ENCODE results near the gene BAK1. TPM values are rescaled to one million over a fixed set of nuclear protein-coding genes. Genes with fewer than 3 reads are reported as not detected.

BAK1 gene
- 10 to 100 TPM; 12.6 to 15.0 (median 14.3) TPM for total RNA-seq

- H3K27me3 ChIP-seq: no peaks in the 10 kb centered on the region
- H3K4me3 ChIP-seq: peak within 1 kb of the TSS; percentile 62
- DNase-seq (ENCODE audit: low spot score in 2 of 2): peak; percentile 94 to 95
- TF ChIP-seq POLR2A (IDR thresholded peaks at IDR 0.05) (peak in 1 of 2 donors; percentile 49), POLR2AphosphoS5 (IDR thresholded peaks at IDR 0.05) (no peak), EP300 (IDR thresholded peaks at IDR 0.05) (no peak), CTCF (IDR thresholded peaks at IDR 0.05) (peak in 1 of 2 donors; percentile 66)
- H3K4me1 ChIP-seq: peaks cover 41% of the 10 kb centered on the region
- whole genome bisulfite sequencing: 11% methylated on average over 8 of the region's 24 CpGs
- H3K36me3 ChIP-seq: peaks cover 20% of the 10 kb centered on the region
- H3K9me3 ChIP-seq: no peaks in the 10 kb centered on the region
- H3K27ac ChIP-seq: peak within 1 kb of the TSS; percentile 67
Observed at GRCh38 chr6:33579828-33580714, at the start of gene BAK1. Gene BAK1 (minus strand): TSS chr6:33580276. CDS start chr6:33577604, 2,672 bp downstream.

- peak overlapping the region; percentile 65 for H3K27ac ChIP-seq
- H3K27me3 ChIP-seq: no peaks in the 10 kb centered on the region
- peaks cover 81% of the 10 kb centered on the region for H3K4me1 ChIP-seq
- no peaks in the 10 kb centered on the region for H3K36me3 ChIP-seq
- 58% methylated on average over 7 of the region's 7 CpGs for WGBS
- DNase-seq (ENCODE audit: low spot score in 2 of 2): no peak
- no peak overlapping the region for H3K4me3 ChIP-seq
- H3K9me3 ChIP-seq: no peaks in the 10 kb centered on the region
- TF ChIP-seq CTCF (IDR thresholded peaks at IDR 0.05) (no peak), POLR2AphosphoS5 (IDR thresholded peaks at IDR 0.05) (no peak), EP300 (IDR thresholded peaks at IDR 0.05) (no peak), POLR2A (IDR thresholded peaks at IDR 0.05) (no peak)
Observed at GRCh38 chr6:33628401-33628964, 48.4 kb upstream of the BAK1 start.

GRCh38 chr6:33627876-33628275 is 47.8 kb upstream of the BAK1 start:
- no peak for DNase-seq (ENCODE audit: low spot score in 2 of 2)
- Histone ChIP-seq H3K4me1 (peaks cover 81% of the 10 kb centered on the region), H3K27ac (peak overlapping the region; percentile 65), H3K9me3 (no peaks in the 10 kb centered on the region), H3K4me3 (no peak overlapping the region), H3K36me3 (no peaks in the 10 kb centered on the region), H3K27me3 (no peaks in the 10 kb centered on the region)
- WGBS: 75% methylated on average over 5 of the region's 5 CpGs
- TF ChIP-seq POLR2A (IDR thresholded peaks at IDR 0.05): no peak
- no peak for TF ChIP-seq POLR2AphosphoS5 (IDR thresholded peaks at IDR 0.05)
- TF ChIP-seq CTCF (IDR thresholded peaks at IDR 0.05): no peak
- no peak for TF ChIP-seq EP300 (IDR thresholded peaks at IDR 0.05)

GRCh38 chr6:33624856-33625255 is 44.8 kb upstream of the BAK1 start:
- no peak for DNase-seq (ENCODE audit: low spot score in 2 of 2)
- H3K27ac ChIP-seq: no peak overlapping the region

More at GRCh38 chr6:33624856-33625255, 44.8 kb upstream of the BAK1 start:
- Histone ChIP-seq H3K27me3 (no peaks in the 10 kb centered on the region), H3K4me3 (no peak overlapping the region), H3K9me3 (no peaks in the 10 kb centered on the region), H3K4me1 (peaks cover 65% of the 10 kb centered on the region), H3K36me3 (no peaks in the 10 kb centered on the region)
- TF ChIP-seq POLR2A (IDR thresholded peaks at IDR 0.05) (no peak), CTCF (IDR thresholded peaks at IDR 0.05) (no peak), POLR2AphosphoS5 (IDR thresholded peaks at IDR 0.05) (no peak), EP300 (IDR thresholded peaks at IDR 0.05) (no peak)
- 60% methylated on average over 4 of the region's 4 CpGs for WGBS

All from suprapubic skin (tissue), 4 donors.